ENCODE measurements around the gene PLAC8.

GRCh38 chr4:83075311-83076095 lies 39.0 kb downstream of the PLAC8 start:
- no peak for TF ChIP-seq CTCF (IDR thresholded peaks at IDR 0.05)
- no peak for TF ChIP-seq POLR2A (IDR thresholded peaks at IDR 0.05)
